ENCODE results near the gene C22orf15. TPM values are rescaled to one million over a fixed set of nuclear protein-coding genes. Genes with fewer than 3 reads are reported as not detected.
A peak's percentile ranks its signal among the peaks of the same experiment; 100 is the strongest.

Gene C22orf15
- total RNA-seq, 1 experiment from 2014 or later = not detected

DNA sequence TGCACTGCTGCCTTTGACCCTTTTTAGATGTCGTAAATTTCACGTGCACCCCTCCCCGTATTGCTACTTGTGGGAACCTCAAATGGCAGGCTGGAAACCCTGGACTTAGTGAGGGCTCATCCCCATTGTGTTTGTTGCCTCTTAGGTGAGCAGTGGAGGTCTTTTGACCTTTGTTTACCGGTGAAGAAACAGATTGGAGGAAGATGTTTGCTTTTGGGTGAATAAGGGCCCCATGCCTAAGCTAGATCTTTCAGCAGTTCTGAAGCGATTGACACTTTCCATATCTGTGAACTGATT, 24.8 kb downstream of the C22orf15 start:
- no peak for DNase-seq (ENCODE audit: low read depth)

DNA sequence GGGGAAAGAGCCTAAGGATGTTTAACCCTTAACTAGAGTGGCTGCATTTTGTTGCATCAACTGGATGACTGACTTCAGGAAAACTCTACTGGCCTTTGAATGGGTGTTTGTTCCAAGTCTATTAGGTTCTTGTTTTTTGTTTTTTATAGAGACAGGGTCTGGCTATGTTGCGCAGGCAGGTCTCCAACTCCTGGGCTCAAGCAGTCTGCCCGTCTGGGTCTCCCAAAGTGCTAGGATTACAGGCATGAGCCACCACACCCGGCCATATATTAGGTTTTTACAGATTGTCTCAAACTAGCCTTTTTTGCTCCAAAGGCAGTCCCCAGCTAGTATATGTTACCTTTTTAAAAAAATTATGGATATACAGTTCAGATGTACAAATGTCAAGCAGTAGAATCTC, 25.1 kb downstream of the C22orf15 start:
- DNase-seq (ENCODE audit: low read depth) = no peak

DNA sequence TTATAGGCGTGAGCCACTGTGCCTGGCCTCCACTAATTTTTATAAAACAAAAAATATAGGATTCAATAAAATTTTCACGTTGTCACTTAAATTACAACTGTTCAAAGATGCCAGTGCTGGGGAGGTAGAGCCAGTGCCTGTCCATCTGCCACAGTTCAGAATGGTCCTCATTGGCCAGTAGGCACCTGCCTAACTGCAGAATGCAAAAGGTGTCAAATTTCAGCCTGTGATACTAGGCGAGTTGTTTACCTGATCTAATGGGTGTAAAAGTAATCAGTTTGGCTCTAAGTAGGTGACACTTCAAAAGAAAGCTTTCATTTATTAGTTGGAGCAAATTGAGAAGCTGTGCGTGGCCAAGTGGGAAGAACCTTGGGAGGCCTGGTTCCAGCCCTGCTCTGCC, 26.3 kb downstream of the C22orf15 start:
- DNase-seq (ENCODE audit: low read depth) = no peak

DNA sequence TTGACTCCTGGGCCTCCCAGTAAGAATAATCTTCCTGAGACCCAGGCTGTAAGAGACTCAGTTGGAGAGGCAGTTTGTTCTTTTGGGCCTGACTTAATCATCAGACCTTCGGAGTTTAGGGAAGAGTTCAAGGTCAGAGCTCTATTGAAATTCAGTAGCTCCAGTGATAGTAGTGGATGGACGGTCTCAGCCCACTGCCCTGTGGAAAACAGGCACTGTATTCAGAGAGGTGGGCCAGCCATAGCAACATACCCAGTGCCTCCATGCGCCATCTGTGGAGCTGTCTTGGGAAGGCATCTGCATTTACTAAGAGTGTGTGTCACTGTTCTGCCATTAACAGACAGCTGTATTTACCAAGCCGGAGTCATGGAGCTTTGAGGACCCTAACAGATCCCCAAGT, 26.8 kb downstream of the C22orf15 start:
- DNase-seq (ENCODE audit: low read depth) = no peak

DNA sequence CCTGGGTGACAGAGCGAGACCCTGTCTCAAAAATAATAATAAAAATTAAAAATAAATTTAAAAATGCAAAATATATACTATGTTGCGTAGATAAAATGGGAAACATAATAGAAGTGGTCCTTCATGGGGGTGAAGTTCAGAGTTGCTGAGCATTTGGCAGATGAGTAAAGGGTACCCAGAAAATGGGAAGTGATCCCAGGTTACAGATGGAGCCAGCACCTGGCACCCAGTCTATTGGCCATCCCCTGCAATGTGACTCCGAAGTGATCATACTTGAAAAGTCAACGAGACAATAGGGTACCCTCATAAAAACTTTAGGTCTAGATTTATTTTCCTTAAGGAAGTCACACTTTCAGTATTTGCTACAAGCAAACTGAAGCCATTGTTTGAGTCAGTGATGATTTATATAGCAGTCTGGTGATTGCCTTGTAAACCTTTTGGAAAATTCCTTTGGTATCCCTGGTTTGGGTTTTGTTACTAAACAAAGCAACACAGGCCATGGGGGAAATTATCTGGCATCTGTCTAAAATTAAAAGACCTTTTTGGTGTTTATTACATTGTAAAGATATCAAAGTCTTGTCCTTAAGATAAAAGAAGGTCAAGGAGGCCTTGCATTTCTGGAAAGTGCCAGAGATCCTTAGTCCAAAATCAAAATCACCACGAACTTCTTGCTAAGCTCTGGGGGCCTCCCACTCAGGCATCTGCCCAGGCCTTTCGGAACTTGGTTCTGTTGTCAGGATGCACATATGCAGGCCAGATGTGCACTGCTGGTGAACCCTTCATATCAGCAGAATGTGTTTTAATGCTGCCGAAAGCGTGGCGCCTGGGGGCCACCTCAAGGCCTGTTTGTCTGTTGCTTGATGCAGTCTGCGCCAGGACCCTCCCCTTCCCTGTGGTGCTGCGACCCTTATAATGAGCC, 28.3 kb downstream of the C22orf15 start:
- peak; percentile 87 for DNase-seq (ENCODE audit: low read depth)

DNA sequence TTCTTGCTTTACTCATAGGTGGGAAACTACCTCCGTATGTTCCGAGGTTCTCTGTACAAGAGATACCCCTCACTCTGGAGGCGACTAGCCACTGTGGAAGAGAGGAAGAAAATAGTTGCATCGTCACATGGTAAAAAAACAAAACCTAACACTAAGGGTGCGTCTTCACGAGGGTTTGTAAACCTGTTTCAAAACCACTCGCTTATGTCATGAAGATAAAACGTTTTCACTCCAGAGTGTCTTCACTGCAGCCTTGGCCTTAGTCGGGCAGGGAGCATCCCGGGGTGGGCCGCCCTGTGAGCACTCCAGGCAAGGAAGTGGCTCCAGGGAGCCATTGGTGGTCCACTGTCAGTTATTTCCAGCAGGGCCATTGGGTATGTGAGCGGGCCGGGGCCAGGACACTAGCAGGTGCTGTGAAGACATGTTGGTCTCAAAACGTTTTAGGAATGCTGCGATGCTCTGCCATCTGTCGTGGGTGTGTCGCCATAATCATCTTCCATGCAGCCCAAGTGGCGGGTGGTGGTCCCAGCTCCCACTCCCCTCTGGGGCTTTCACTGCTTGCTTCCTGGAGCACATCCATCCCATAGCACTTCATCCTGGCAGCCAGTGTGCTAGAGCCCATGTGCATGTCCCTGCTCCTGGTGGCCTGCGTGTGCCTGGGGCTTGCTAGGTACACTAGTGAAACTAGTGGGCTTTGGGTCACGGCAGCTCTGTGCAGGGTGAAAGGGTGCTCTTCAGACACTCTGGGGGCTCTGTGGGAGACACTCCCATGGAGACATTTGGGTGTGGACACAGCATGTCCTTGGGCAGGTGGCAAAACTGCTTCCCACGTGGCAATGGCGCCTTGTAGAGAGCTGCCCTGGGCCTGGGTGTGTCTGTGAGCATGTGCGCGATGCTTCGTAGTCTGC, 29.2 kb downstream of the C22orf15 start:
- no peak for DNase-seq (ENCODE audit: low read depth)

DNA sequence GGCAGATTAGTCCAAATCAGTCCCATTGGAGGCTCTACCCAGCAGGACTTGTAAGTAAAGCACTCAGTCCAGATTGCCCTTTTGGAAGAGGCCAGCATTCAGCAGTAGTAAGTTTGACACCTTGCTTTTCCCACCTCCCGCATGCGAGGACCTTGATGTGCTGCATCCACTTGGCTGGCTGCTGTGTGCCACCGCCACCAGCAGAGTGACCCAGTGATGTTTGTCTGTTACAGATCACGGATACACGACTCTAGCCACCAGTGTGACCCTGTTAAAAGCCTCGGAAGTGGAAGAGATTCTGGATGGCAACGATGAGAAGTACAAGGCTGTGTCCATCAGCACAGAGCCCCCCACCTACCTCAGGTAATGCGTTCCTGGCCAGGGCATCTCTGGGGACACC, 30.5 kb downstream of the C22orf15 start:
- no peak for DNase-seq (ENCODE audit: low read depth)

DNA sequence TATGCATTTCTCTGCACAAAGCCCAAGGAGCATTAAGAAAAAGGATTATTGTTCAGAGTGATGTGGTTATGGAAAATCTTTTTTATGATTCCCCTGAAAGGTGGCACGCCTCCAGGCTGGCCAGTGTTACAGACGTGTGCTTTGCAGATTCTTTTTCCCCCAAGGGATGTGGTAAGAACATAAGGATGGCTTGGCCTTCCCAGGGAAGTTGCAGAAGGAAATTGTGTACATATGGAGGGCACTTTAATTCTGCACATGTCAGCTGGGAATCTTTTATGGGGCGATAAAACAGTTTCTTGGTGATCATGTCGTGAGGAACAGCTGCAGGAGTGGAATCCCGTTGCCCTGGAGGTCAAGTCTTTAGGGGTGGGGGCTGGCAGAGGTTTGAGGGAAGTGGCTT, 33.7 kb downstream of the C22orf15 start:
- DNase-seq (ENCODE audit: low read depth) = peak; percentile 64

DNA sequence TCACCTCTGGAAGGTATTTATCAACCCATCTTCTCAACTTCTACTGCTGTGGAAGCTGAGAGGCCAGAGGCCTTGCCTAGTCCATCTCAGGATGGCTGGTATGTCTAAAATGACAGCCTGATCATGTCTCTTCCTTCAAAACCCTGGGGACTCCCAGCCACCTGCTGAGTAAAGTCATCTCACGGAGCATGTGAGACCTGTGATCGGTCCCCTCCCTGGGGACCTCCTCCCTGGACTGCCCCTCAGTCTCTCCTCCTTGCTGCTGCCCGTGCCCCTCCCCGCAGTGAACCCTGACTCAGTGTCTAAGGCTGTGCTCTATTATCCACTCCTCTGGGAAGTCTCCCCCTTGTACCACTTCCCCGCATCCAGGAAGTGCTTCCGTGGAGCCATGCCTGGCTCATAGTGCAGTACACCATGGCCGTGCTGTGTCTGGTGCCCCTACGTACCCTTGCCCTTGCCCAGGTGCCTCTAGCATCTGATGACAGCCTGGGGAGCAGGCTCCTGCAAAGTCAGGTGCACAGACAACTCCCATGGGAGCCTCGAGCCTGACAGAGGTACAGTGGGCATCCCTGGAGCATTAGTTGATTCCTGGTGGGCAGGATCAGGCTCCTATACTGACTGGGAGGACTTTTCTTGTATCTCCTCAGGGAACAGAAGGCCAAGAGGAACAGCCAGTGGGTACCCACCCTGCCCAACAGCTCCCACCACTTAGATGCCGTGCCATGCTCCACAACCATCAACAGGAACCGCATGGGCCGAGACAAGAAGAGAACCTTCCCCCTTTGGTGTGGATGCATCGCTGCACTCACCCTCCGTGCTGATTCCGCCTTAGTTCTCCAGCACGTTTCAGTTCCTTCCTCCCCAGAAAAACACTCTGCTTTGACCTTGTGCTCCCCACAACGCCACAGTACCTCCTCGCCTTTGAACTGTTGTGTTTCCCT, 37.8 kb downstream of the C22orf15 start:
- DNase-seq (ENCODE audit: low read depth) = no peak

DNA sequence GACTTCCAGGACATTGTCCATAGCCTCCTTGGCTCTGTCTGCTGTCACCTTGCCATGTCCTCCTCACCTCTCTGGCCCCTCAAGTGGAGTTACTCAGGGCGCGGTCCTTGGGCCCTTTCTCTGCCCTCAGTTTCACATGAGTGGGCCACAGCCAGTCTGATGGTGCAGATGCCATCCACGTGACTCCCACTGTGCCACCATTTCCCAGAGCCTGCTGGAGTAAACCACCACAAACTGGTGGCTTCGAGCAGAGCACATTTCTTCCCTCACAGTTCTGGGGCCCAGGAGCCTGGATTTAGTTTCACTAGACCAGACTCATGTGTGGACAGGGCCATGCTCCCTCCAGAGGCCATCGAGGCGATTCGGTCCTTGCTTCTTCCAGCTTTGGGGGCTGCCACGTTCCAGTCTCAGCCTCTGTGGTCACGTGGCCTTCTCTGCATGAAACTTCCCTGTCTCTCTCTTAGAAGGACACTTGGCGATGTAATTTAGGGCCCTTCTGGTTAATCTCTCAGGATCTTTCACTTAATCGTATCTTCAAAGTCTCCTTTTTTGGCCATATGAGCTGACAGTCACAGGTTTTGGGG, 38.5 kb downstream of the C22orf15 start:
- no peak for DNase-seq (ENCODE audit: low read depth)

DNA sequence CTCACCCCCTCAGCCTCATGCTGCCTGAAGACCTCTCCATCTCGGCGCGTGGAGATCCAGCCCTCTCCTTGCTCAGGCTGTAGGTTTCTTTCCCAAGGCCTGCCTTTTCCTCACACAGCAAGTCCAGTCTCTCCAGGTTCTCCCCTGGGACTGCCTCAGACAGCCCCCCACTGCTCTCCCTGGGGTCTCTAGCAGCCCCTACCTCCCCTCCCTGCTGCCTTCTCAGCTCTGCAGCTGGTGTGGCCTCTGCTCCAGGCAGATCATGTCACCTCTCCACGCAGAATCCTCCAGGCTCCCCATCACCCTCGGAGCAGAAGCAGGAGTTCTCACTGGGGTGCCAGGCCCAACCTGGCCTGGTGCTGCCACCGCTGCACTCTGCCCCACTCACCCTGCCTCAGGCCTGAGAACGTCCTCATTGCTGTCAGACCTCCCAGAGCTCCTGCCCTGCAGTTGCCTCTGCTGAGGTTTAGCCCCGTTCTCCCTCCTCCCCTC, 39.1 kb downstream of the C22orf15 start:
- DNase-seq (ENCODE audit: low read depth) = no peak

DNA sequence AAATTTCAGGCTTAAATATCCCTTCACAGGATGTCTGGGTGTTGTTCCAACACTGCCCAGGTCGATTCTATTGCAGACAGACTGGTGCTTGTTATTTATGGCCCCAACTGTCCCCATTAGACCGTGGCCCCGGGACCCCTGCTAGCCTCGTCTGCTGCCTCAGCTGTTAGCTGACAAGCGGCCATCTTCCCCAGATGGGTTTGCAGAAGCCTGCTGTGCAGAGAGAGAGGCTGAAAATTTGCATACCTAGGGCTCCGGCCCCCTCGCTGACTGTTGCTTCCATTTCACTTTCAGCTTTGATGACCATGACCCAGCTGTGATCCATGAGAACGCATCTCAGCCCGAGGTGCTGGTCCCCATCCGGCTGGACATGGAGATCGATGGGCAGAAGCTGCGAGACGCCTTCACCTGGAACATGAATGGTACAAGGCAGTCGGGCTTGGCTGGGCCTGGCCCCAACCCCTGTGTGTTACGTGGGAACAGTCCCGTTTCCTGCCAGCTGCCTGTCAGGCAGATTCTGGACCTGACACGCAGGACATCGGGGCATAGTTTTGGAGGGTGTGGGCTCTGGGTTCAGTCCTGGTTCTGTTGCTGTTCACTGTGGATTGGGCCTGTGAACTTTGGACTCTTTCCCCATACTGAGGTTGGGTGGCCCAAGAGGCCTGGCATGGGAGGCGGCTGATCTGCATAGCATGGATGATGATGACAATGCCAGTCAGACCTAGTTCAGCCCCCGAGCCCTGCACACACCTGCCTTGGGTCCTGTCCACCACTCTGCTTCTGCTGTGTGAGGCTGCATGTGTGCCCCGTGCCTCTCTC, 40.4 kb downstream of the C22orf15 start:
- DNase-seq (ENCODE audit: low read depth) = no peak

DNA sequence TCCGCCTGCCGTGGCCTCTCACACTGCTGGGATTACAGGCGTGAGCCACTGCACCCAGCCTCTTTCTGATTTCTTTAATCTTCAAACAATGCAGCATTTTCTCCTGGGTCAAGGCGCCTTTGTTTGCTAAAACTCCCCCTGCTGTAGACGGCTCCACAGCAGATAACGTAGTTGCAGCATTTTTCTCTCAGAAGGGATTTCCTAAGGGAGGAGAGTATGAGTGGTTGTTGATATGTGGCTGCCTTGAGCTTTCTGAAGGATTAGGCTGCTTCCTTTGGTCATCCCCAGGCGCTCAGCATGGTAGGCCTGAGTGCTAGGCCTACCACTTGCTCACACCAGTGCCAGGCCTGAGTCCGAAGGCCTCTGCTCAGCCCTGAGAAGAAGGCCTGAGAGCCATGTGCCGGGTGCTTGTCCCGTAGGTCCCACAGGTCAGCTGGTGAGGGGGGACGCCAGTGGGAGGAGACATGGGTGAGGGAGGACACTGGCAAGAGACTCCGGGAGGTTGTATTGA, 42.0 kb downstream of the C22orf15 start:
- DNase-seq (ENCODE audit: low read depth) = no peak

DNA sequence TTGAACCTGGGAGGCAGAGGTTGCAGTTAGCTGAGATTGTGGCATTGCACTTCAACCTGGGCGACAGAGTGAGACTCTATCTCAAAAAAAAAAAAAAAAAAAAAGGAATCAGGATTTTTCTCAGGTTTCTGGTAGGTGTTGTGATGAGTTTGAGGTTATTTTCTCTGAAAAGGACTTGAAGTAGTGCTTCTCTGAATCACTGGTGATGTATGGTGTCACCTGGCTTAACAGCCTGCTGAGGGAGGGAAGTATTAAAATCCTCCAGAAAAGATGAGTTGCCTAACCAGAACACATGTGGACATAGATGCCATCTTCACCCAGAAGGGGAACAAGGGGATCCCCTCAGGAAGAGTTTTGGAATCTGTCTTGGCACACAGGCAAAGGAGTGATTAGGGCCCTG, 44.0 kb downstream of the C22orf15 start:
- no peak for DNase-seq (ENCODE audit: low read depth)

DNA sequence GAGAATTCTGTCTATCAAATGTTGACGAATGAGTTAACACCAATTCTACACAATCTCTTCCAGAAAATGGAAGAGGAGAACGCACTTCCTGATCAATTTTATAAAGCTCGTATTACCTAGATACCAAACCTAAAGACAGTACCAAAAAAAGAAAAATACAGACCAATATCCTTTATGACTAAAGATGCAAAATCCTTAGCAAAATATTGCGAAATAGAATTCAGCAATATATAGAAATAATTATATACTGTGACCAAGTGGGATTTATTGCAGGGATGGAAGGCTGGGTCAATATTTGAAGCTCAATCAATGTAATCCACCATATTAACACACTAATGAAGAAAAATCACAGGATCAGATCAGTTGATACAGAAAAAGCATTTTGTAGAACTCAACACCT, 49.6 kb downstream of the C22orf15 start:
- no peak for DNase-seq (ENCODE audit: low read depth)

Other genes starting within 250 kb of the C22orf15 start
- not detected in 2 replicates for gene IGLL1, start 182.7 kb upstream of the C22orf15 start, total RNA-seq (2014; rRNA removed; shearing (Covaris generic))
- not detected in 2 replicates for gene DRICH1, start 130.7 kb upstream of the C22orf15 start, total RNA-seq (2014; rRNA removed; shearing (Covaris generic))
- 0.12 TPM in 1 of 2 replicates, not detected in the other for gene RGL4, start 72.0 kb upstream of the C22orf15 start, total RNA-seq (2014; rRNA removed; shearing (Covaris generic))
- 1.8 and 2.9 TPM in 2 replicates for gene ZNF70, start 11.9 kb upstream of the C22orf15 start, total RNA-seq (2014; rRNA removed; shearing (Covaris generic))
- gene VPREB3, start 8.6 kb upstream of the C22orf15 start, total RNA-seq (2014; rRNA removed; shearing (Covaris generic)) = not detected in 2 replicates
- gene CHCHD10, start 5.0 kb downstream of the C22orf15 start, total RNA-seq (2014; rRNA removed; shearing (Covaris generic)) = 1.8 and 13.9 TPM in 2 replicates
- 52.3 and 55.0 TPM in 2 replicates for gene MMP11, start 9.9 kb downstream of the C22orf15 start, total RNA-seq (2014; rRNA removed; shearing (Covaris generic))
- 72.3 and 77.3 TPM in 2 replicates for gene SMARCB1, start 24.0 kb downstream of the C22orf15 start, total RNA-seq (2014; rRNA removed; shearing (Covaris generic))
- 1.9 and 4.2 TPM in 2 replicates for gene DERL3, start 76.0 kb downstream of the C22orf15 start, total RNA-seq (2014; rRNA removed; shearing (Covaris generic))
- gene SLC2A11, start 94.9 kb downstream of the C22orf15 start, total RNA-seq (2014; rRNA removed; shearing (Covaris generic)) = 32.1 and 39.5 TPM in 2 replicates
- 582 and 667 TPM in 2 replicates for gene MIF, start 131.4 kb downstream of the C22orf15 start, total RNA-seq (2014; rRNA removed; shearing (Covaris generic))
- gene GSTT2B, start 198.2 kb downstream of the C22orf15 start, total RNA-seq (2014; rRNA removed; shearing (Covaris generic)) = 18.5 and 21.4 TPM in 2 replicates
- gene DDTL, start 203.9 kb downstream of the C22orf15 start, total RNA-seq (2014; rRNA removed; shearing (Covaris generic)) = 1.9 and 2.3 TPM in 2 replicates
- gene DDT, start 211.5 kb downstream of the C22orf15 start, total RNA-seq (2014; rRNA removed; shearing (Covaris generic)) = 218 and 257 TPM in 2 replicates
- 0.29 and 0.84 TPM in 2 replicates for gene GSTT2, start 217.1 kb downstream of the C22orf15 start, total RNA-seq (2014; rRNA removed; shearing (Covaris generic))
- gene GSTT4, start 242.5 kb downstream of the C22orf15 start, total RNA-seq (2014; rRNA removed; shearing (Covaris generic)) = not detected in 2 replicates
- gene CABIN1, start 248.3 kb downstream of the C22orf15 start, total RNA-seq (2014; rRNA removed; shearing (Covaris generic)) = 18.9 and 19.5 TPM in 2 replicates

All from RPMI7951 (cell line).